ENCODE results near the gene FCN3.

DNA sequence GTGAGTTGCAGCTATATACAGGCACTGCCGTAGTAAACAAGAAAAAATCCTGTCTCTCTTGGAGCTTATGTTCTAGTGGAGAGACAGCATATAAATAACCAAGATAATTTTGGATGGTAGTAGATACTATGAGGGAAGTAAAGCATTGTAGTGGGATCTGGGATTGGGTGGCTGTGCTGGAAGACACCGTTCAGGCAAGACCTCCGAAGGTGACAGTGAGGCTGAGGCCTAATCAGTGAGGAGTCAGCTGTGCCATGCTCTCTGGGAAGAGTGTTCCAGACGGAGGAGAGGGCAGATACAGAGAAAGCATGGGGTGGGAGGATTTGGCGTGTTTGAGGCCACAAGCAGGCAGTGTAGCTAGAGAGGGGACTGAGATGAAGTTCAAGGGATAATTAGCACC, 46.7 kb downstream of the FCN3 start:
- TF ChIP-seq, protein P1, sequence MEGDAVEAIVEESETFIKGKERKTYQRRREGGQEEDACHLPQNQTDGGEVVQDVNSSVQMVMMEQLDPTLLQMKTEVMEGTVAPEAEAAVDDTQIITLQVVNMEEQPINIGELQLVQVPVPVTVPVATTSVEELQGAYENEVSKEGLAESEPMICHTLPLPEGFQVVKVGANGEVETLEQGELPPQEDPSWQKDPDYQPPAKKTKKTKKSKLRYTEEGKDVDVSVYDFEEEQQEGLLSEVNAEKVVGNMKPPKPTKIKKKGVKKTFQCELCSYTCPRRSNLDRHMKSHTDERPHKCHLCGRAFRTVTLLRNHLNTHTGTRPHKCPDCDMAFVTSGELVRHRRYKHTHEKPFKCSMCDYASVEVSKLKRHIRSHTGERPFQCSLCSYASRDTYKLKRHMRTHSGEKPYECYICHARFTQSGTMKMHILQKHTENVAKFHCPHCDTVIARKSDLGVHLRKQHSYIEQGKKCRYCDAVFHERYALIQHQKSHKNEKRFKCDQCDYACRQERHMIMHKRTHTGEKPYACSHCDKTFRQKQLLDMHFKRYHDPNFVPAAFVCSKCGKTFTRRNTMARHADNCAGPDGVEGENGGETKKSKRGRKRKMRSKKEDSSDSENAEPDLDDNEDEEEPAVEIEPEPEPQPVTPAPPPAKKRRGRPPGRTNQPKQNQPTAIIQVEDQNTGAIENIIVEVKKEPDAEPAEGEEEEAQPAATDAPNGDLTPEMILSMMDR (IDR thresholded peaks at IDR 0.05) = no peak
- no peak for TF ChIP-seq EZH2 (IDR thresholded peaks at IDR 0.05; ENCODE audit: borderline replicate concordance, insufficient read depth, low read depth, low read length, poor library complexity, severe bottlenecking)
